Epithelial cell of esophagus (primary cell): ENCODE data around the gene MAP2K5.

Experiments used
- DNase-seq: peaks from one replicate; pipeline ENCODE4 v3.0.0; 2010; ENCODE audit warnings: low read depth
- H3K4me3 ChIP-seq: 2 replicates; pipeline ENCODE4 v1.5.1; 2011; ENCODE audit warnings: mild to moderate bottlenecking, low read length, control low read depth
- CTCF ChIP-seq: IDR thresholded peaks from 2 replicates; pipeline ENCODE4 v1.5.1; 2011; ENCODE audit warnings: low read depth, mild to moderate bottlenecking, low read length, control low read depth, inconsistent platforms; ENCODE audit not compliant: insufficient read depth; ENCODE audit errors: missing control alignments

Gene MAP2K5

DNA sequence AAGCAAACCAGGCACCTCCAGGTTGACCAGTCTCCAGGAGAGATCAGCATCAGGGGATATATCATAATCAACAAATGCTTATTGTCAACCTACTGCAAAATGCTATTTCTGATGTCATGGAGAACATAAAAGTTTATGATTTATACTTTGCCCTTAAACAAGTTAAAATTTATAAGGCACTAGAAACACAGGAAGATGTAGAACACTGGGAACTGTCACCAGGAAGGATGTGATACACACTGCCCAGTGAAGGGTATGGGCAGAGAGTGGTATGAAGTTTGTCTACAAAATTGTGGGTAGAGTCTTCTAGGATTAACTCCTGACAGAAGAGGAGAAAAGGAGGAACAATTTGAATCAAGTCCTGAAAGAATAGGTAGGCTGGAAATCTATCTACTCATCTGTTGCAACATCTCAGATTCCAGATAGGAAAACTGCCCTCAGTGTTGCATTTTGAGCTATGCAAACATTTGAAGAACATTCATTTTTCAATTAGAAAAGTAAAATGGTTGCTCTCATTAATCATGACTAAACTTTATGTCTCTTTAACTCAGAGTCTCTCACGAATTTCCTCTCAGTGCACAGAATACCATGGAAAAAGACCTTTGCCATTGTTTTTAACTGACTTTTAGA, 176.9 kb downstream of the MAP2K5 start:
- H3K4me3 ChIP-seq: no peak overlapping the region
- no peak for TF ChIP-seq CTCF
- no peak for DNase-seq

DNA sequence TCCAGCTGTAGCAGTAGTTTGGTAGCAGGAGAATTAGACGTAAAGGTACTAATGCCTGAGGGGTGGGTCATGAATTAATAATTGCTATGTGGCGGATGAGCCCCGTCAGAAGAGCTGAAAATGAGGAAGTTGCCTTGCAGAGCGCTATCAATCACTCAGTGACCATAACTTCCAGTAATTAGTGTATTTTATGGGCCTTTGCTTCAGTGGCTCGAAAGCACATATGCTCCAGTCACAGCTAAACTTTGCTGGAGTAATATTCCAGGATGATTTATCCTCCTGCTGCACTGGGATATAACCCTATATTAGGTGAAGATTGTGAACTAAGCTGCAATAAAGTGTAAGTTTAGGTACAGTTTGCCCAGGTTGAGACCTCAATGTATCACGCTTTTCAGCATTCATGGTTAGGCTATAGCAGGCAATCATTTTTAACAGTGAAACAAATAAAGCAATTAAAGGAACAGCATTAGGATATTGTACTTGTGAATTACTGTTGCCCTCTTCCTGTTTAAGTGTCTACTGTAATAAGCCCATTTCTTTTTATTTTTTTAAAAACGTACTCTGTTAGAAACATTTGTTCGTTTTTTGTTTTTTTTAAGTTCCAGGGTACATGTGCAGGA, 178.2 kb downstream of the MAP2K5 start:
- H3K4me3 ChIP-seq: no peak overlapping the region
- no peak for TF ChIP-seq CTCF
- no peak for DNase-seq

GRCh38 chr15:67722030-67722817, 179.7 kb downstream of the MAP2K5 start:
- DNase-seq: no peak
- H3K4me3 ChIP-seq: no peak overlapping the region
- TF ChIP-seq CTCF: no peak

- H3K4me3 ChIP-seq: no peak overlapping the region
- no peak for TF ChIP-seq CTCF
- no peak for DNase-seq
Measured at GRCh38 chr15:67723294-67724024, 181.0 kb downstream of the MAP2K5 start.

GRCh38 chr15:67724691-67725375, 182.3 kb downstream of the MAP2K5 start:
- no peak overlapping the region for H3K4me3 ChIP-seq
- no peak for DNase-seq
- TF ChIP-seq CTCF: no peak

GRCh38 chr15:67730135-67730534, 187.6 kb downstream of the MAP2K5 start:
- TF ChIP-seq CTCF: no peak
- no peak overlapping the region for H3K4me3 ChIP-seq
- DNase-seq: no peak
